NT2/D1 (cell line): ENCODE data around the gene RIPK4.

Source experiments
- YY1 ChIP-seq: IDR thresholded peaks from 2 replicates; pipeline ENCODE4 v1.6.1; 2011; ENCODE audit not compliant: insufficient read length, insufficient read depth
- ZNF274 ChIP-seq: IDR thresholded peaks from 2 replicates; pipeline ENCODE4 v1.6.1; 2011; ENCODE audit warnings: mild to moderate bottlenecking, low read depth, low read length

DNA sequence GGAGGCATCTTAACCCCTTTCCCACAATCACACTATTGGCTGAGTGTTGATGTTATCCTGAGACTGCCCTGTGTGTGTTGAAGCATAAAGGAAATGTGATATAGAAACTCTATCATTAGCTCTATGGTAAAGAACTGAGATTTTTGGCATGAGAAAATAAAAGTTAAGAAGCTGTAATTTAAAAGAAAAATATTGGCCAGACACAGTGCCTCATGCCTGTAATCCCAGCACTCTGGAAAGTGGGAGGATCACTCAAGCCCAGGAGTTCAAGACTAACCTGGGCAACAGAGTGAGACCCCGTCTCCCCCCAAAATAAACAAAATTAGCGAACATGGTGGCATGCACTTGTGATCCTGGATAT, 14.2 kb upstream of the RIPK4 start:
- no peak for TF ChIP-seq YY1
- TF ChIP-seq ZNF274 = no peak
